ENCODE results near the gene NAT10. TPM values are rescaled to one million over a fixed set of nuclear protein-coding genes. Genes with fewer than 3 reads are reported as not detected.

NAT10 gene
- total and polyA plus RNA-seq, 4 experiments from 2014 or later, result 28.0 to 81.5 (median 61.4) TPM

DNA sequence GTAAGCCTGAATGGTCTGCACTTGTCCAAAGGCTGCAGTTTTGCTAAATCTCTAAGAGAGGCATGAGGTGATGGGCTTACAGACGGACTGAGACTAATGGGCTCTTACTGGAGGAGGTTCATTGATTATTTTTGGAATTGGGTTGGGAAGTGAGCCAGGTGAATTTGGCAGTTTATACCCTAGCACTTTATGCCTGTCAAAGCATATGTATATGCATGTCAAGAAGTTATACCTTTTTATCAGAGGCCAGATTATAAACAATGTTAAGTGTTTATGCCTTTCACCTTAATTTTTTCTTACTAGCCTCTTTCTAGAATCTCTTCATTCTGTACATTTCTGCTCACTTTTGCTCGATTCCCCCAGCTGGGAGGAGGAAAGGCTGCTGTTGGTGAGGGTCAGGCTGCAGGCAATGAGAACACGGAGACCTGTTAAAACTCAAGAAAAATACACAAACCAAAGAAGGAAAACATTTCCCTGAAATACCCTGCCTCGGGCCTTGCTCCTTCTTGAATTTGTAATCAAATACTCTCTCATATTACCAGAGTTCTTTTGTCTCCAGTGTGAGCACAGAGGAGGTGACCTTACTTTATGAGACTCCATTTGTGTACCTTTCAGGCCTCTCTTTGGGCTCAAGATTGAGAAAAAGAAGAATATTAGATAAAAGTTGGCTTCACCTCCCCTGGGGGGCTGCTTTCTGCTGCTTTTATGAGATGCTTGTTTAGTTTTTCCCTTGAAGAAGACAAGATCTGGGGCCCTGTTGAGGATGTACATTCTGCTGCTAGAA lies 19.6 kb downstream of the NAT10 start:
- H3K4me1 Mint-ChIP-seq, result peaks cover 0 to 4% (median 4%) of the 10 kb centered on the region in 4 donors
- ChIA-PET CTCF (ENCODE audit: partially characterized antibody) (no interaction called here), POLR2A (ENCODE audit: partially characterized antibody) (no interaction called here)
- H3K9me3 ChIP-seq (ENCODE audit: control insufficient read depth in 1 of 2, low read length in 2 of 2), result no peaks in the 10 kb centered on the region
- peaks cover 0 to 1% (median 0%) of the 10 kb centered on the region in 8 donors for H3K9me3 Mint-ChIP-seq
- intact Hi-C loops (cut with micrococcal nuclease), result no loop called here
- H3K27me3 Mint-ChIP-seq, result no peaks in the 10 kb centered on the region
- no peaks in the 10 kb centered on the region for H3K4me1 ChIP-seq (ENCODE audit: insufficient read depth, low read length)
- peaks cover 59% of the 10 kb centered on the region for H3K36me3 ChIP-seq (ENCODE audit: insufficient read depth, low read length)
- DNase-seq, result no peak
- H3K27ac ChIP-seq (ENCODE audit: low read depth, low read length), result no peak overlapping the region
- peak overlapping the region in 2 of 7 donors; percentile 4 to 10 for H3K27ac Mint-ChIP-seq
- no peak overlapping the region for H3K4me3 ChIP-seq (ENCODE audit: low read length in 2 of 2)
- peaks cover 70 to 79% of the 10 kb centered on the region in 2 donors for H3K36me3 Mint-ChIP-seq
- no peaks in the 10 kb centered on the region for H3K27me3 ChIP-seq (ENCODE audit: insufficient read depth, low read length)
- no peak overlapping the region for H3K4me3 Mint-ChIP-seq

DNA sequence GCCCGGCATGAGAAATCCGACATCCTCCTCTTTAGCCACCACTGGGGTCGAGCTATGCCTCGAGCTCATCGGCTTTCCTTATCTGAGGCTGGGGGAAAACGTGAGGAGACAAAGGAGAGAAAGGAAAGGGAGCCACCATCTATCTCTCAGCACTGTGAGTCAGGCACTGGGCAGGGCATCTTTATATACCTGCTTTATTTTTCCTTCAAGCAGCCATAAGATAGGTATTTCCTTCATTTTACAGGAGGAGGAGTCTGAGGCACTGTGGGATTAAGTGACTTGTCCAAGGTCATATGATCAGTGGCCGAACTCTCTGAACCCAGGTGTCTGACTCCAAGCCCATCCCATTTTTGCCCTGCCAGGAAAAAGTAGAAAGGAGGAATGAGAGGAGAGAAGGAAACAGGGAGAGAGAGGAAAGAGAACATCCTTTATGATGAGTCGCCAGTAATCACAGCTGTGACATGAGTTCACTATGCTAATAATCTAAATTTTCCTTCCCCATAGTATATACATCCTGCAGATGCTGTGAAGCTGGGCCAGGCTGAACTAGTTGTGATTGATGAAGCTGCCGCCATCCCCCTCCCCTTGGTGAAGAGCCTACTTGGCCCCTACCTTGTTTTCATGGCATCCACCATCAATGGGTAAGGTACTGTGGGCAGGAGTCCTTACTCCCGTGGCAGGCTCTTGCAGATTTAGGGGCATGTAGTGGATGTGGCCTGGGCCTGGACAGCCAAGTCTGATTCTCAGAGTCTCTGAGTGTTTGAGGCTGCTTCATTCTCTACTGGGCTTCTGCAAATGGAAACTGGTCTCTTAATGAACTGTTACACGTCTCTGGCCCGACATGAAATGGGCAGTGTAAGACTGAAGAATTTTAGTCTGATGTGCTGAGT lies 21.8 kb downstream of the NAT10 start:
- no peaks in the 10 kb centered on the region for H3K27me3 ChIP-seq (ENCODE audit: insufficient read depth, low read length)
- ChIA-PET POLR2A (ENCODE audit: partially characterized antibody) (interaction anchor here (1.0 kb wide), 1 partner anchor 130 kb away, joined by 3 read pairs; no protein-coding TSS in a partner anchor), CTCF (ENCODE audit: partially characterized antibody) (no interaction called here)
- no peak for DNase-seq
- Mint-ChIP-seq H3K4me3 (no peak overlapping the region), H3K27me3 (no peaks in the 10 kb centered on the region), H3K9me3 (no peaks in the 10 kb centered on the region), H3K4me1 (peaks cover 0 to 4% (median under 1%) of the 10 kb centered on the region in 4 donors), H3K27ac (no peak overlapping the region), H3K36me3 (peaks cover 74 to 81% of the 10 kb centered on the region in 2 donors)
- no peak overlapping the region for H3K27ac ChIP-seq (ENCODE audit: low read depth, low read length)
- no peak overlapping the region for H3K4me3 ChIP-seq (ENCODE audit: low read length in 2 of 2)
- intact Hi-C loops (cut with micrococcal nuclease), result no loop called here
- peaks cover 60% of the 10 kb centered on the region for H3K36me3 ChIP-seq (ENCODE audit: insufficient read depth, low read length)
- no peaks in the 10 kb centered on the region for H3K9me3 ChIP-seq (ENCODE audit: control insufficient read depth in 1 of 2, low read length in 2 of 2)
- no peaks in the 10 kb centered on the region for H3K4me1 ChIP-seq (ENCODE audit: insufficient read depth, low read length)

DNA sequence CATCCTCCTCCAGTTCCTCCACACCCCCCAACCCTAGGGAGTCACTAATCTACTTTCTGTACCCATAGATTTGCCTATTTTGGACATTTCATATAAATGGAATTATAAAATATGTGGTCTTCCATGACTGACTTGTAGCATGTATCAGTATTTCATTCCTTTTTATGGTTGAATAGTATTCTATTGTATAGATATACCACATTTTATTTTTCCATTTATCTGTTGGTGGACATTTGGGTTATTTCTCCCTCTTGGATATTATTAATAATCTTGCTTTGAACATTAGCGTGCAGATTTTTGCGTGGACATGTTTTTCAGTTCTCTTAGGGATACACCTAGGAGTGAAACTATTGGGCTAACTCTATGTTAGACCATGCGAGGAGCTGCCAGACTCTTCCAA lies 23.4 kb downstream of the NAT10 start:
- H3K27me3 ChIP-seq (ENCODE audit: insufficient read depth, low read length), result no peaks in the 10 kb centered on the region
- peaks cover 58% of the 10 kb centered on the region for H3K36me3 ChIP-seq (ENCODE audit: insufficient read depth, low read length)
- DNase-seq, result no peak
- no peaks in the 10 kb centered on the region for H3K4me1 ChIP-seq (ENCODE audit: insufficient read depth, low read length)
- H3K4me3 Mint-ChIP-seq, result no peak overlapping the region
- no peaks in the 10 kb centered on the region for H3K27me3 Mint-ChIP-seq
- POLR2A ChIA-PET (ENCODE audit: partially characterized antibody), result interaction anchor here (1.0 kb wide), 1 partner anchor 132 kb away, joined by 3 read pairs; no protein-coding TSS in a partner anchor
- H3K4me3 ChIP-seq (ENCODE audit: low read length in 2 of 2), result no peak overlapping the region
- intact Hi-C loops (cut with micrococcal nuclease), result no loop called here
- CTCF ChIA-PET (ENCODE audit: partially characterized antibody), result no interaction called here
- no peaks in the 10 kb centered on the region for H3K9me3 Mint-ChIP-seq
- H3K27ac ChIP-seq (ENCODE audit: low read depth, low read length), result no peak overlapping the region
- H3K4me1 Mint-ChIP-seq, result peaks cover 0 to 2% (median 0%) of the 10 kb centered on the region in 4 donors
- H3K36me3 Mint-ChIP-seq, result peaks cover 73 to 81% of the 10 kb centered on the region in 2 donors
- peak overlapping the region in 2 of 7 donors; percentile 36 to 57 for H3K27ac Mint-ChIP-seq
- no peaks in the 10 kb centered on the region for H3K9me3 ChIP-seq (ENCODE audit: control insufficient read depth in 1 of 2, low read length in 2 of 2)

DNA sequence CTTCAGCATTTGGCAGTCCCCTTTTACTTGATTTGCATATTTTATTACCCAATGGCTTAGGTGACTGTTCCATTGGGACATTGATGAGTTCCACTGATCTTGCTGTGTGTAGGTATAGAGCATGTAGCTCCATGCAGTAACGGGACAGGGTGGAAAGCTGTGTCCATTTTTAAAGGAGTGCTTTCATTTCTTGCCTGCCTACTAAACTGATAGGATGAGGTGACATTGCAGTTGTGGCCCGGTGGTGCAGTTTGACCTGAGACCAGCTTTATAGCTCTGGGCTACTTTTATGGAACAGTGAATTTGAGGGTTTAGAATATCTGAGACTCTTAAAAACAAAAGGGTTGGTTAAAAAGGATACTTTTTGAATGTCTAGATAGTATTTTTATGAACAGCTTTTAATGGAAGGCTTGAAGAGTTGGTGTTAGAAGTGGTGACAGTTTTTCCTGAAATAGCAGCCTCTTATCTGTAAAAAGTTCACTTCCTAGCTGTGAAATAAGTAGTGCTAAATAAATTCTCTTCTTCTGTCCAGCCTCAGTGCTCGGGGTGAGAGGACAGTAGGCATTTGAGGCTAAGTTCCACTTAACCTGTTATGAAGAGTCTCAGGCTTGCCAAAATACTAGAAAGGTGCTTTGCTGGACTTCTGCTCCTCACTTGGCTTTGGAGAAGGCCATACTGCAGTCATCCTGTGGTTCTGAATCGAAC lies 27.0 kb downstream of the NAT10 start:
- Histone ChIP-seq H3K4me3 (ENCODE audit: low read length in 2 of 2) (no peak overlapping the region), H3K27me3 (ENCODE audit: insufficient read depth, low read length) (no peaks in the 10 kb centered on the region), H3K27ac (ENCODE audit: low read depth, low read length) (no peak overlapping the region), H3K36me3 (ENCODE audit: insufficient read depth, low read length) (peaks cover 70% of the 10 kb centered on the region), H3K4me1 (ENCODE audit: insufficient read depth, low read length) (no peaks in the 10 kb centered on the region), H3K9me3 (ENCODE audit: control insufficient read depth in 1 of 2, low read length in 2 of 2) (no peaks in the 10 kb centered on the region)
- H3K36me3 Mint-ChIP-seq, result peaks cover 56 to 79% of the 10 kb centered on the region in 2 donors
- H3K9me3 Mint-ChIP-seq, result no peaks in the 10 kb centered on the region
- no peak overlapping the region for H3K27ac Mint-ChIP-seq
- intact Hi-C loops (cut with micrococcal nuclease), result no loop called here
- H3K4me1 Mint-ChIP-seq, result no peaks in the 10 kb centered on the region
- H3K4me3 Mint-ChIP-seq, result no peak overlapping the region
- no peaks in the 10 kb centered on the region for H3K27me3 Mint-ChIP-seq
- DNase-seq, result no peak
- ChIA-PET CTCF (ENCODE audit: partially characterized antibody) (interaction anchor here (1.6 kb wide), 1 partner anchor 10 kb away, joined by 8 read pairs; no protein-coding TSS in a partner anchor), POLR2A (ENCODE audit: partially characterized antibody) (no interaction called here)

DNA sequence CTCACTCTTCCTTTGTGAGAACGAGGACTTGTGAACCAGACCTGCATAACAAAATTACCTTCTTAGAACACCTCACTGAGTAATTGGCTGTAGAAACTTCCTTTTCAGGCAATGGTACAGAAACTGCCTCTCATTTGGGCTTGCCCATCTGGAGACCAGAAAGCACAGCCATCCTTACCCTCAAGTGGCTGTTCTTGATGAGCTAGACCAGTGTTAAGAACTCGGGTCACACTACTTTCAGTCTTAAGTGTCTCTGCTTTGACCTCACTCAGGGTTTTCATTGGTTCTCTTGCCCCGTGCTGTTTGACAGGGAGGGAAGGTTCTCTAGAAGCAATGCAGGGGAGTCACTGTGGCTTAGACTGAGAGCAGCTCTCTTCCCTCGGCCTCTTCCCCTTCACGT lies 29.3 kb downstream of the NAT10 start:
- intact Hi-C loops (cut with micrococcal nuclease), result no loop called here
- Histone ChIP-seq H3K4me1 (ENCODE audit: insufficient read depth, low read length) (no peaks in the 10 kb centered on the region), H3K4me3 (ENCODE audit: low read length in 2 of 2) (no peak overlapping the region), H3K9me3 (ENCODE audit: control insufficient read depth in 1 of 2, low read length in 2 of 2) (no peaks in the 10 kb centered on the region), H3K27me3 (ENCODE audit: insufficient read depth, low read length) (no peaks in the 10 kb centered on the region), H3K36me3 (ENCODE audit: insufficient read depth, low read length) (peaks cover 82% of the 10 kb centered on the region), H3K27ac (ENCODE audit: low read depth, low read length) (no peak overlapping the region)
- no peaks in the 10 kb centered on the region for H3K27me3 Mint-ChIP-seq
- CTCF ChIA-PET (ENCODE audit: partially characterized antibody), result interaction anchor here (1.5 kb wide), 1 partner anchor 138 kb away, joined by 3 read pairs; no protein-coding TSS in a partner anchor
- POLR2A ChIA-PET (ENCODE audit: partially characterized antibody), result no interaction called here
- DNase-seq, result no peak
- H3K27ac Mint-ChIP-seq, result peak overlapping the region in 3 of 7 donors; percentile 29 to 83 (median 77)
- H3K9me3 Mint-ChIP-seq, result no peaks in the 10 kb centered on the region
- H3K4me1 Mint-ChIP-seq, result peaks cover 0 to 4% (median under 1%) of the 10 kb centered on the region in 4 donors
- no peak overlapping the region for H3K4me3 Mint-ChIP-seq
- peaks cover 63 to 88% of the 10 kb centered on the region in 2 donors for H3K36me3 Mint-ChIP-seq

DNA sequence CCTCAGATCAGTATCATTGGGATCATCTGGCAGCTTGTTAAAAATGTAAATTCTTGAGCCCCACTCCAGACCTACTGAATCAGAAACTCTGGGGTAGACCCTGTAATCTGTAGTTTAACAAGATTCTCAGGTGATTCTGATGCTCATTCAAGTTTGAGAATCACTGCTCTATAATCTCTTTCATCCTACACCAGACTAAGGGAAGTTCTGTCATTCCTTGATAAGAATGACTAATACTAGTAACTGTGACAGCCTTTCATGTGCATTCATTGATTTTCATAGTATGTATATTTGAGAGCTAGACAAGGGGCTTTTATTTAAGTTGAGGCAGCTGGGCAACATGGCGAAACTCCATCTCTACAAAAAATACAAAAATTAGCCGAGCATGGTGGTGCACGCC lies 30.0 kb downstream of the NAT10 start:
- Histone ChIP-seq H3K4me1 (ENCODE audit: insufficient read depth, low read length) (no peaks in the 10 kb centered on the region), H3K9me3 (ENCODE audit: control insufficient read depth in 1 of 2, low read length in 2 of 2) (no peaks in the 10 kb centered on the region), H3K27me3 (ENCODE audit: insufficient read depth, low read length) (no peaks in the 10 kb centered on the region), H3K27ac (ENCODE audit: low read depth, low read length) (no peak overlapping the region), H3K4me3 (ENCODE audit: low read length in 2 of 2) (no peak overlapping the region), H3K36me3 (ENCODE audit: insufficient read depth, low read length) (peaks cover 84% of the 10 kb centered on the region)
- peaks cover 62 to 88% of the 10 kb centered on the region in 2 donors for H3K36me3 Mint-ChIP-seq
- no peaks in the 10 kb centered on the region for H3K9me3 Mint-ChIP-seq
- intact Hi-C loops (cut with micrococcal nuclease), result no loop called here
- H3K27me3 Mint-ChIP-seq, result no peaks in the 10 kb centered on the region
- peak overlapping the region in 1 of 8 donors; percentile 43 for H3K4me3 Mint-ChIP-seq
- peaks cover 0 to 4% (median under 1%) of the 10 kb centered on the region in 4 donors for H3K4me1 Mint-ChIP-seq
- H3K27ac Mint-ChIP-seq, result peak overlapping the region in 3 of 7 donors; percentile 11 to 77 (median 46)
- ChIA-PET POLR2A (ENCODE audit: partially characterized antibody) (no interaction called here), CTCF (ENCODE audit: partially characterized antibody) (interaction anchor here (1.0 to 1.5 kb wide), 2 partner anchors 39 to 138 kb away, joined by 3 read pairs; no protein-coding TSS in a partner anchor)
- no peak for DNase-seq

All from CD4-positive, alpha-beta memory T cell (primary cell).